ENCODE measurements around the gene WNT5A. TPM values are rescaled to one million over a fixed set of nuclear protein-coding genes. Genes with fewer than 3 reads are reported as not detected.

Gene WNT5A
- total RNA-seq, 1 experiment from 2014 or later, result 1.1 TPM

- Mint-ChIP-seq H3K4me1 (peaks cover 5 to 7% of the 10 kb centered on the region in 2 experiments; a peak in 2 of 4 replicates), H3K27me3 (ENCODE audit: low read depth) (no peaks in the 10 kb centered on the region; the same call in 1 of the 2 replicates), H3K9me3 (no peaks in the 10 kb centered on the region), H3K36me3 (ENCODE audit: insufficient read depth in 1 of 3, low read depth in 3 of 3) (no peaks in the 10 kb centered on the region), H3K27ac (no peak overlapping the region), H3K4me3 (no peak overlapping the region)
- Histone ChIP-seq H3K4ac (ENCODE audit: low read depth, low read length) (no peak overlapping the region), H4K8ac (replicated peaks; ENCODE audit: insufficient read length, low read depth, low read length) (no peak overlapping the region), H2BK12ac (ENCODE audit: insufficient read length, low read depth, low read length) (no peak overlapping the region), H3K4me2 (ENCODE audit: insufficient read depth, insufficient read length, low read length) (no peak overlapping the region), H3K18ac (ENCODE audit: insufficient read length, low read depth, low read length) (no peak overlapping the region), H2AK5ac (ENCODE audit: insufficient read length, low read length) (no peak overlapping the region), H3K27me3 (ENCODE audit: insufficient read depth, low read length) (no peaks in the 10 kb centered on the region; the same call in 1 of the 2 replicates), H3K9me3 (ENCODE audit: control insufficient read depth, low read depth, low read length) (no peaks in the 10 kb centered on the region), H2BK15ac (ENCODE audit: low read depth, low read length) (no peak overlapping the region), H4K5ac (ENCODE audit: insufficient read length, low read depth, low read length) (no peak overlapping the region), H3K4me1 (ENCODE audit: insufficient read depth, low read length) (no peaks in the 10 kb centered on the region), H4K20me1 (ENCODE audit: control insufficient read depth, insufficient read depth, insufficient read length) (no peaks in the 10 kb centered on the region), H3K23ac (ENCODE audit: insufficient read length, low read depth, low read length) (no peak overlapping the region), H3K27ac (ENCODE audit: insufficient read length, low read depth, low read length) (no peak overlapping the region), H3T11ph (ENCODE audit: low read length) (no peak overlapping the region), H3K79me1 (ENCODE audit: insufficient read depth, low read depth, low read length, poor library complexity, severe bottlenecking) (no peaks in the 10 kb centered on the region), H2AFZ (ENCODE audit: low read length) (no peak overlapping the region), H3K14ac (ENCODE audit: insufficient read depth, low read length) (no peak overlapping the region), H2BK5ac (ENCODE audit: insufficient read length, low read length) (no peak overlapping the region), H2BK20ac (ENCODE audit: low read depth, low read length, poor library complexity, severe bottlenecking) (no peak overlapping the region), H3K56ac (ENCODE audit: insufficient read length, low read depth, low read length) (no peak overlapping the region), H3K79me2 (ENCODE audit: insufficient read depth, low read length) (no peaks in the 10 kb centered on the region), H3K23me2 (ENCODE audit: insufficient read length, low read depth, low read length, poor library complexity, severe bottlenecking) (no peaks in the 10 kb centered on the region), H3K9ac (ENCODE audit: extremely low read depth, insufficient read length, low read length) (no peak overlapping the region), H4K91ac (ENCODE audit: insufficient read length, low read depth, low read length) (no peak overlapping the region), H2BK120ac (ENCODE audit: low read depth, low read length, poor library complexity, severe bottlenecking) (no peak overlapping the region)
- WGBS (ENCODE audit: extremely low coverage, insufficient read length, low lambda C conversion rate), result no CpG with 5 or more reads among the region's 5 CpGs
- no peak for DNase-seq
- TF ChIP-seq CTCF (conservative IDR thresholded peaks at IDR 0.05), result no peak
These were observed 13.6 kb upstream of the WNT5A start for GRCh38 chr3:55500555-55501330.

Measured in H9 (cell line).